Measurements from ENCODE around the gene NCAPH2. TPM values are rescaled to one million over a fixed set of nuclear protein-coding genes. Genes with fewer than 3 reads are reported as not detected.

NCAPH2 gene
- total RNA-seq, 1 donor from 2014 or later, result 41.2 TPM

GRCh38 chr22:50481440-50482106 lies 26.5 kb upstream of the NCAPH2 start, which contains the start of gene ADM2:
TSS of gene ADM2 (plus strand) at chr22:50481543. CDS start at chr22:50481848, 305 bp downstream.
- Histone ChIP-seq H4K20me1 (ENCODE audit: low read depth) (no peaks in the 10 kb centered on the region), H3F3A (ENCODE audit: low read depth) (peaks cover 3% of the 10 kb centered on the region), H3K36me3 (no peaks in the 10 kb centered on the region), H3K4me2 (peak within 1 kb of the TSS; percentile 70), H3K9me3 (ENCODE audit: low read depth) (no peaks in the 10 kb centered on the region), H3K4me1 (no peaks in the 10 kb centered on the region), H3K9ac (no peak within 1 kb of the TSS), H3K27ac (no peak within 1 kb of the TSS), H2AFZ (replicated peaks) (peak within 1 kb of the TSS; percentile 86), H3K79me2 (ENCODE audit: low read depth) (no peaks in the 10 kb centered on the region), H3K4me3 (peak within 1 kb of the TSS; percentile 53), H3K27me3 (peaks cover 37% of the 10 kb centered on the region)
- Mint-ChIP-seq H3K9me3 (peaks cover 2% of the 10 kb centered on the region), H3K36me3 (no peaks in the 10 kb centered on the region), H3K27ac (no peak within 1 kb of the TSS), H3K4me3 (peak within 1 kb of the TSS; percentile 72), H3K4me1 (peaks cover 2% of the 10 kb centered on the region), H3K27me3 (ENCODE audit: insufficient read depth, low read depth) (peaks cover 39% of the 10 kb centered on the region)
- TF ChIP-seq EZH2 (IDR thresholded peaks at IDR 0.05) (peak; percentile 65), EZH2phosphoT487 (IDR thresholded peaks at IDR 0.05) (peak; percentile 29), CTCF (IDR thresholded peaks at IDR 0.05) (no peak)
- DNase-seq (ENCODE audit: low spot score), result peak; percentile 81

GRCh38 chr22:50482107-50483074 lies 25.6 kb upstream of the NCAPH2 start:
- Histone ChIP-seq H3K4me3 (peak overlapping the region; percentile 53), H4K20me1 (ENCODE audit: low read depth) (no peaks in the 10 kb centered on the region), H3K9ac (no peak overlapping the region), H3K36me3 (no peaks in the 10 kb centered on the region), H3K27me3 (peaks cover 37% of the 10 kb centered on the region), H3F3A (ENCODE audit: low read depth) (peaks cover 3% of the 10 kb centered on the region), H3K4me1 (no peaks in the 10 kb centered on the region), H3K27ac (no peak overlapping the region), H3K9me3 (ENCODE audit: low read depth) (no peaks in the 10 kb centered on the region), H3K79me2 (ENCODE audit: low read depth) (no peaks in the 10 kb centered on the region), H3K4me2 (peak overlapping the region; percentile 70), H2AFZ (replicated peaks) (peak overlapping the region; percentile 86)
- peaks cover 2% of the 10 kb centered on the region for H3K9me3 Mint-ChIP-seq
- H3K4me1 Mint-ChIP-seq, result peaks cover 2% of the 10 kb centered on the region
- DNase-seq (ENCODE audit: low spot score), result no peak
- H3K27me3 Mint-ChIP-seq (ENCODE audit: insufficient read depth, low read depth), result peaks cover 33% of the 10 kb centered on the region
- TF ChIP-seq CTCF (IDR thresholded peaks at IDR 0.05) (no peak), EZH2 (IDR thresholded peaks at IDR 0.05) (no peak), EZH2phosphoT487 (IDR thresholded peaks at IDR 0.05) (no peak)
- H3K36me3 Mint-ChIP-seq, result no peaks in the 10 kb centered on the region
- no peak overlapping the region for H3K27ac Mint-ChIP-seq
- peak overlapping the region; percentile 63 for H3K4me3 Mint-ChIP-seq

GRCh38 chr22:50483106-50483505 lies 24.9 kb upstream of the NCAPH2 start:
- Histone ChIP-seq H2AFZ (replicated peaks) (no peak overlapping the region), H3K36me3 (no peaks in the 10 kb centered on the region), H3K79me2 (ENCODE audit: low read depth) (no peaks in the 10 kb centered on the region), H3K27me3 (peaks cover 37% of the 10 kb centered on the region), H4K20me1 (ENCODE audit: low read depth) (no peaks in the 10 kb centered on the region), H3K4me1 (no peaks in the 10 kb centered on the region), H3K9me3 (ENCODE audit: low read depth) (no peaks in the 10 kb centered on the region), H3F3A (ENCODE audit: low read depth) (peaks cover 3% of the 10 kb centered on the region), H3K4me3 (no peak overlapping the region), H3K4me2 (no peak overlapping the region), H3K9ac (no peak overlapping the region), H3K27ac (no peak overlapping the region)
- Mint-ChIP-seq H3K36me3 (no peaks in the 10 kb centered on the region), H3K9me3 (peaks cover 2% of the 10 kb centered on the region), H3K4me3 (no peak overlapping the region), H3K4me1 (peaks cover 2% of the 10 kb centered on the region), H3K27ac (no peak overlapping the region), H3K27me3 (ENCODE audit: insufficient read depth, low read depth) (peaks cover 33% of the 10 kb centered on the region)
- no peak for DNase-seq (ENCODE audit: low spot score)
- TF ChIP-seq EZH2 (IDR thresholded peaks at IDR 0.05), result no peak
- TF ChIP-seq EZH2phosphoT487 (IDR thresholded peaks at IDR 0.05), result no peak
- TF ChIP-seq CTCF (IDR thresholded peaks at IDR 0.05), result no peak

All from neural progenitor cell (in vitro differentiated cells).